Stimulated activated CD4-positive, alpha-beta T cell treated with anti-CD3 and anti-CD28 coated beads, Interleukin-1b, Interleukin-23, amount 100 ng/mL, for 48 hours (primary cell): Measurements from ENCODE around the gene FKBP7.
A peak's percentile ranks its signal among the peaks of the same experiment; 100 is the strongest.
"Not testable (repeated sequence)": the region's sequence is repeated elsewhere in the genome, so short reads cannot be mapped to it uniquely, and the experiment has no call there.

Experiments used
- DNase-seq: peaks from one replicate; pipeline ENCODE4 v3.0.0-alpha.2; 2020

Gene FKBP7

GRCh38 chr2:178478439-178479274, at the start of gene FKBP7:
TSS of gene FKBP7 (minus strand) at chr2:178478600. CDS start at chr2:178478499, 101 bp downstream.
- peak; percentile 76 for DNase-seq

- no peak for DNase-seq
Observed at GRCh38 chr2:178527592-178527991, 49.2 kb upstream of the FKBP7 start.

GRCh38 chr2:178526256-178526655, 47.9 kb upstream of the FKBP7 start:
- no peak for DNase-seq

- DNase-seq, result not testable (repeated sequence)
Observed at GRCh38 chr2:178525460-178525859, 47.1 kb upstream of the FKBP7 start.

GRCh38 chr2:178525010-178525409, 46.6 kb upstream of the FKBP7 start:
- DNase-seq, result not testable (repeated sequence)

GRCh38 chr2:178523596-178524134, 45.3 kb upstream of the FKBP7 start:
- DNase-seq, result no peak

GRCh38 chr2:178522950-178523595, 44.7 kb upstream of the FKBP7 start:
- DNase-seq, result peak; percentile 83

GRCh38 chr2:178521304-178522150, 43.1 kb upstream of the FKBP7 start:
- peak; percentile 66 for DNase-seq

GRCh38 chr2:178517496-178517895, 39.1 kb upstream of the FKBP7 start:
- DNase-seq, result no peak

GRCh38 chr2:178514664-178515063, 36.3 kb upstream of the FKBP7 start:
- DNase-seq, result peak; percentile 71

- no peak for DNase-seq
Observed at GRCh38 chr2:178513876-178514275, 35.5 kb upstream of the FKBP7 start.

GRCh38 chr2:178512484-178512883, 34.1 kb upstream of the FKBP7 start:
- DNase-seq, result no peak

- no peak for DNase-seq
Observed at GRCh38 chr2:178510384-178510783, 32.0 kb upstream of the FKBP7 start.

- DNase-seq, result no peak
Observed at GRCh38 chr2:178508646-178509045, 30.2 kb upstream of the FKBP7 start.

- no peak for DNase-seq
Observed at GRCh38 chr2:178506949-178507348, 28.5 kb upstream of the FKBP7 start.

GRCh38 chr2:178506524-178506923, 28.1 kb upstream of the FKBP7 start:
- DNase-seq, result no peak

- DNase-seq, result no peak
Observed at GRCh38 chr2:178506101-178506500, 27.7 kb upstream of the FKBP7 start.

- DNase-seq, result no peak
Observed at GRCh38 chr2:178502751-178503150, 24.4 kb upstream of the FKBP7 start.

GRCh38 chr2:178499640-178500039, 21.2 kb upstream of the FKBP7 start:
- no peak for DNase-seq

- no peak for DNase-seq
Observed at GRCh38 chr2:178498137-178498536, 19.7 kb upstream of the FKBP7 start.

- DNase-seq, result no peak
Observed at GRCh38 chr2:178496049-178496448, 17.6 kb upstream of the FKBP7 start.

GRCh38 chr2:178491612-178492011, 13.2 kb upstream of the FKBP7 start:
- DNase-seq, result no peak

GRCh38 chr2:178485356-178485755, 7.0 kb upstream of the FKBP7 start:
- no peak for DNase-seq
